Glomerular visceral epithelial cell (primary cell): Measurements from ENCODE around the gene MYO1F.
"Not testable (repeated sequence)": the region's sequence is repeated elsewhere in the genome, so short reads cannot be mapped to it uniquely, and the experiment has no call there.

ENCODE experiments used
- DNase-seq: peaks from one replicate; pipeline ENCODE4 v3.0.0-alpha.2; 2016; ENCODE audit errors: extremely low spot score

The MYO1F gene

DNA sequence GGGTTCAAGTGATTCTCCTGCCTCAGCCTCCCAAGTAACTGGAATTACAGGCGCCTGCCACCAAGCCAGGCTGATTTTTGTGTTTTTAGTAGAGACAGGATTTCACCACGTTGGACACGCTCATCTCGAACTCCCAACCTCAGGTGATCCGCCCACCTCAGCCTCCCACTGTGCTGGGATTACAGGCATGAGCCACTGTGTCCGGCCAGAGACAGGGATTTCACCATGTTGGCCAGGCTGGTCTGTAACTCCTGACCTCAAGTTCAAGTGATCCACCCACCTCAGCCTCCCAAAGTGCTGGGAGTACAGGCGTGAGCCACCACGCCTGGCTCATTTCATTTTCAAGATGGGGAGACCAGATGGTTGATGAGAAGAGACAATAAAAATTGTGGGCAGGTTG is 12.4 kb downstream of the MYO1F start:
- not testable (repeated sequence) for DNase-seq

- no peak for DNase-seq
These were observed 16.0 kb downstream of the MYO1F start for GRCh38 chr19:8561075-8561764.

- DNase-seq: no peak
These were observed 18.9 kb downstream of the MYO1F start for GRCh38 chr19:8558325-8558724.

DNA sequence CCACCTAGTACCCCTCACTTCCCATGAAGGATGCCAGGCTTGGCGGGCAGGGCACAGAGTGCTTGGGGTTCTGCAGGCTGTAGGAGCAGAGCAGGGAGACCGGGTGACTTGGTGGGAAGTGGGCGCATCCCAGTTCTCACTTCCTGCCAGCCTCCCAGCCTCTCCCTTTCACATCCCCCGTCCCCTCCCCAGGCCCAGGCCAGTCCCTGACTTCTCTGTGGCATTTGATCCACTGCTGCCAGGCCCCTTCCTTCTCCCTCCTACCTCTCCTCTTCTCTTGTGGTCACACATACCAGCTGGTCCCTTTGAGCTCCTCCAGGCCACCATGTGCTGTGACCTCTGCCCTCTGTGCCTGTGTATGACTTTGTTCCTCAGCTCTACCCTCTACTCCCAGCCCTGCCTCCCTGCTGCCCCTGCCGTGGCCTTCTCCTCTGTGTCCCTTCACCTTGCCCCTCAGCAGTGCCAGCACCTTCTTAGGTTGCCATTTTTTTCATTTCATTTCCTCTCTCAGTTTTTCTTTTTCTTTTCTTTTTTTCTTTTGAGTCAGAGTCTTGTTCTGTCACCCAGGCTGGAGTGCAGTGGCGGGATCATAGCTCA is 19.5 kb downstream of the MYO1F start:
- no peak for DNase-seq

DNA sequence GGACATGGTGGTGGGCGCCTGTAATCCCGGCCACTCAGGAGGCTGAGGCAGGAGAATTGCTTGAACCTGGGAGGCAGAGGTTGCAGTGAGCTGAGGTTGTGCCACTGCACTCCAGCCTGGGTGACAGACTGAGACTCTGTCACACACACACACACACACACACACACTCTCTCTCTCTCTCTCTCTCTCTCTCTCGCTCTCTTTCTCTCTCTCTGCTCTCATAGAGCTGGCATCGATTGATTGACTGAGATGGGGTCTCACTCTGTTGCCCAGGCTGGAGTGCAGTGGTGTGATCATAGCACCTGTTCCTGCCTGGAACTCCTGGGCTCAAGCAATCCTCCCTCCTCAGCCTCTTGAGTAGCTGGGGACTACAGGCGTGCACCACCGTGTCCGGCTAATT is 23.5 kb downstream of the MYO1F start:
- not testable (repeated sequence) for DNase-seq

GRCh38 chr19:8552810-8553209 is 24.4 kb downstream of the MYO1F start:
- DNase-seq: no peak

- no peak for DNase-seq
These were observed 27.2 kb downstream of the MYO1F start for GRCh38 chr19:8550070-8550469.

DNA sequence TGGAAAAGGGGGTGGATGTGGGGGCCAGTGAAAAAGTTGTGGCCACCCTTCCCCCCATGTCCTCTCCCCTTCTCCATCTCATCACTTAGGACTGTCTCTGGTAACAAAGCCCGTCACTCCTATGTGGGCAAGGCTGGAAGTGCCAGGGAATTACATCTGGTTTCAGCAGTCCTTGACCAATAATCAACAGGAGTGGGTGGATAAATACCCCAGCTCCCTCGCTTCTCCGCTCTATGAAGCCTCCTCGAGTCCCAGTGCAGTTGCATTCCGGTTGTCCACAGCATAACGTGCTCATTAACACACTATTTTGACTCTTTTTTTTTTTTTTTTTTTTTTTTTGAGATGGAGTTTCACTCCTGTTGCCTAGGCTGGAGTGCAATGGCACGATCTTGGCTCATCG is 31.5 kb downstream of the MYO1F start:
- no peak for DNase-seq

DNA sequence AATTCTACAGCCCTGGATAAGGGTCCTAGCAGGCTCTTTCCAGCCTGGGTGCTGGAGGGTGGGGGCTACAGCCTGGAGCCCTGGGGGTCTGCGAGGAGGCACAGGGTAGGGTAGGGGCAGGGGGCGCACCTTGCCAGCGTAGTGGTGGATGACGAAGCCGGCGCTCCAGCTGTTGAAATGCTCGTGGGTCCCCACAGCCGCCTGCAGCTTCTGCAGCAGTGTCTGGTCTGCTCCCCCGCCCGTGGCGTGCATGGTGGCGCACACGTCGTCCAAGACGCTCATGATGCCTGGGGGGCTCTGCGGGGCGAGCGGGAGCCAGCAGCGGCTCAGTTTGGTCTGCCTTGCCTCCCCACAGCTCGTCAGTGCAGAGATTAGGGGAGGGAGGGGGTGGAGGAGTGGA is 33.1 kb downstream of the MYO1F start:
- DNase-seq: no peak

GRCh38 chr19:8539621-8540149 is 37.6 kb downstream of the MYO1F start:
- DNase-seq: no peak

DNA sequence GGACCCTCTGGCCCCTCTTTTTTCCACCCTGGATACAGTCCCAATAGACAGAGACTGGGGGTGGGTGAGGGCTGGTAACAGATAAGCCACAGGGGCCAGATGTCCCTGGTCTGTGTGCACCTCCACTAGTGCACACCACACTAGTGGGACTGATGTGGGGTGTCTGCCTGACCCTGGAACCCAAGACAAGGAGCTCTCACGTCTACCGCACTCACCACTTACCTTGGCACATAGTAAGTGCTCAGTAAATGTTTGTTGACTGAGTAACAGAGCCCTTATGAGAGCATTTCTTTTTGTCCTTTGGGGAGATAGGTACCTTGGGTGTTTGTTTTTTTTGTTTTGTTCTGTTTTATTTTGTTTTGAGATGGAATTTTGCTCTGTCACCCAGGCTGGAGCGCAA is 40.1 kb downstream of the MYO1F start:
- DNase-seq: no peak

- no peak for DNase-seq
These were observed 41.0 kb downstream of the MYO1F start for GRCh38 chr19:8536282-8536681.

DNA sequence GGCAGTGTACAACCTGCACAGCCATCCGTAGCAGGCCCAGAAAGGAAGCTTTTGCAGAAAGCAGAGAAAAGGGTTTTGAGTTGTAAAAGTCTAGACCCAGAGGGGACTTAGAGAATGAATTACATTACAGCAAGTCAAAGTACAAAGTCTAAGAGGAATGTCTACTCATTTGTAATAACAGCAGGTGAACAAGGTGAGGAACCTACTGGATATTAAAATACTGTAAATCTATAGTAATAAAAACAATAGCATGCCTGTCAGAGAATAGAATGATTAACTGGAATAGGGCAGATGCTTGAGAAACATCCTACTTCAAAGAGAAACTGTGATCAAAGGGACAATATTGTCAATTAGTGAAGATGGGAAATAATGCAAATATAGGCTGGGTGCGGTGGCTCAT is 45.0 kb downstream of the MYO1F start:
- no peak for DNase-seq

- no peak for DNase-seq
These were observed 45.8 kb downstream of the MYO1F start for GRCh38 chr19:8531470-8531869.

GRCh38 chr19:8530061-8530679 is 47.1 kb downstream of the MYO1F start:
- no peak for DNase-seq

DNA sequence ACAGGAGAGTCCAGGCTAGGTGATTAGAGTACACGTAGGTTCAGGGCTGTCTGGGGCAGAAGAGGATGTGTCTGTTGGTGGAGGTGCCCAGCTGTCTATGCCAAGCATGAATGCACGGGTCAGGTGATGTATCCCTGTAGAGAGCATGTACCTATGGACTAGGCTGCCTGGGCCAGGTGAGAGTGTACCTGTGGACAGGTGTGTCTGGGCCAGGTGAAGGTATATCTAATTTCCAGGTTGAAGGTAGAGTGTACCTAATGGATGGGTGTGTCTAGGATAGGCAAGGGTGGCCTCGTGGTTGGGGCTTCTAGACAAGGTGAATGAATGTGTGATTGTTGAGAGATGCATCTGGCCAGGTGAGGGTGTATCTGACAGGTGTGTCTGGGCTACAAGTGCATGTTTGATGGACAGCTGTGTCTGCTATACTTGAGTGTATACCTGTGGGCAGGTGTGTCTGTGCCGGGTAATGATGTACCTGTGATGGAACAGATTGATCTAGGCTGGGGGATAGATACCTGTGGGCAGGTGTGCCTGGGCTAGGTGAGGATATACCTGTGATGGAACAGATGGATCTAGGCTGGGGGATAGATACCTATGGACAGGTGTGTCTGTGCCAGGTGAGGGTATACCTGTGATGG is 47.8 kb downstream of the MYO1F start:
- no peak for DNase-seq

- DNase-seq: no peak
These were observed 48.7 kb downstream of the MYO1F start for GRCh38 chr19:8528500-8528899.

- peak; percentile 84 for DNase-seq
These were observed 50.7 kb downstream of the MYO1F start for GRCh38 chr19:8526345-8527091.

- DNase-seq: no peak
These were observed 51.9 kb downstream of the MYO1F start for GRCh38 chr19:8525401-8525684.

DNA sequence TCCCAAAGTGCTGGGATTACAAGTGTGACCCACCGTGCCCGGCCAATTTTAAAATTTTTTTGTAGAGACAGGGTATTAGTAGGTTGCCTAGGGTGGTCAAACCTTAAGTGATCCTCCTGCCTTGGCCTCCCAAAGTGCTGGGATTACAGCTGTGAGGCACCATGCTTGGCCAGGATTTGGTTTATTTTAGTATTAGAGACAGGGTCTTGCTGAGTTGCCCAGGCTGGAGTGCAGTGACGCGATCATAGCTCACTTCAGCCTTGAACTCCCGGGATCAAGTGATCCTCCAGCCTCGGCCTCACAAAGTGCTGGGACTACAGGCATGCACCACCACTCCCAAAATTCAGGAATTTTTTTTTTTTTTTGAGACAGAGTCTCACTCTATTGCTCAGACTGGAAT is 57.9 kb downstream of the MYO1F start:
- no peak for DNase-seq

- no peak for DNase-seq
These were observed 58.7 kb downstream of the MYO1F start for GRCh38 chr19:8518536-8518935.
